HFF-Myc (cell line): Measurements from ENCODE around the gene CDC42EP4.

ENCODE experiments used
- DNase-seq: peaks from one replicate; pipeline ENCODE4 v3.0.0-alpha.2; 2011; ENCODE audit warnings: low read depth; ENCODE audit errors: extremely low read depth
- H3K4me3 ChIP-seq: replicated peaks from 2 replicates; pipeline ENCODE4 v1.5.1; 2011; ENCODE audit warnings: low read depth, mild to moderate bottlenecking, control low read depth, low read length
- TF ChIP-seq, protein P1 (sequence below): IDR thresholded peaks from 2 replicates; pipeline ENCODE4 v1.5.1; 2012; ENCODE audit warnings: mild to moderate bottlenecking, low read depth, low read length, control low read depth; ENCODE audit errors: missing control alignments

The CDC42EP4 gene

GRCh38 chr17:73320601-73321264 lies 8.9 kb upstream of the CDC42EP4 start:
- H3K4me3 ChIP-seq = no peak overlapping the region
- TF ChIP-seq, protein P1, sequence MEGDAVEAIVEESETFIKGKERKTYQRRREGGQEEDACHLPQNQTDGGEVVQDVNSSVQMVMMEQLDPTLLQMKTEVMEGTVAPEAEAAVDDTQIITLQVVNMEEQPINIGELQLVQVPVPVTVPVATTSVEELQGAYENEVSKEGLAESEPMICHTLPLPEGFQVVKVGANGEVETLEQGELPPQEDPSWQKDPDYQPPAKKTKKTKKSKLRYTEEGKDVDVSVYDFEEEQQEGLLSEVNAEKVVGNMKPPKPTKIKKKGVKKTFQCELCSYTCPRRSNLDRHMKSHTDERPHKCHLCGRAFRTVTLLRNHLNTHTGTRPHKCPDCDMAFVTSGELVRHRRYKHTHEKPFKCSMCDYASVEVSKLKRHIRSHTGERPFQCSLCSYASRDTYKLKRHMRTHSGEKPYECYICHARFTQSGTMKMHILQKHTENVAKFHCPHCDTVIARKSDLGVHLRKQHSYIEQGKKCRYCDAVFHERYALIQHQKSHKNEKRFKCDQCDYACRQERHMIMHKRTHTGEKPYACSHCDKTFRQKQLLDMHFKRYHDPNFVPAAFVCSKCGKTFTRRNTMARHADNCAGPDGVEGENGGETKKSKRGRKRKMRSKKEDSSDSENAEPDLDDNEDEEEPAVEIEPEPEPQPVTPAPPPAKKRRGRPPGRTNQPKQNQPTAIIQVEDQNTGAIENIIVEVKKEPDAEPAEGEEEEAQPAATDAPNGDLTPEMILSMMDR = no peak
- no peak for DNase-seq

- no peak for DNase-seq
- H3K4me3 ChIP-seq = no peak overlapping the region
- TF ChIP-seq, protein P1 = no peak
Observed at GRCh38 chr17:73319766-73320165, 8.0 kb upstream of the CDC42EP4 start.

DNA sequence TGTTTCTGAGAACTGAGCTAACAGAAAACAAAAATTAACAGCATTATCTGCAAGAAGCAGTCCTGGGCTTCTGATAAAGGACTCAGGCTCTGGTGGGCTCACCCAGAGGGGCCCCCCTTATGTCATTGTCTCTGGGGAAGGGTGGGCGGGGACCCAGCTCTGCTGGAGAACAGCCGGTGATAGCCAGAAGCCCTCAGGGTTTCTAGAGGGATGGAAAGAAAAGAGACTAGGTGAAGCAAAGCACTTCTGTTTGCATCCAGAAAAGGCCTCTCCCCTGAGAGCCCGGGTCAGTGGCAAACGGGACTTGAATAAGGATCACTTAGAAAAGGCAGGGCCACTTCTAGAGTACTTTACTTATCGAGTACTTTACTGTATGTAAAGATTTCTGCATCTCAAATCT lies 7.0 kb upstream of the CDC42EP4 start:
- TF ChIP-seq, protein P1 = no peak
- DNase-seq = no peak
- H3K4me3 ChIP-seq = no peak overlapping the region

DNA sequence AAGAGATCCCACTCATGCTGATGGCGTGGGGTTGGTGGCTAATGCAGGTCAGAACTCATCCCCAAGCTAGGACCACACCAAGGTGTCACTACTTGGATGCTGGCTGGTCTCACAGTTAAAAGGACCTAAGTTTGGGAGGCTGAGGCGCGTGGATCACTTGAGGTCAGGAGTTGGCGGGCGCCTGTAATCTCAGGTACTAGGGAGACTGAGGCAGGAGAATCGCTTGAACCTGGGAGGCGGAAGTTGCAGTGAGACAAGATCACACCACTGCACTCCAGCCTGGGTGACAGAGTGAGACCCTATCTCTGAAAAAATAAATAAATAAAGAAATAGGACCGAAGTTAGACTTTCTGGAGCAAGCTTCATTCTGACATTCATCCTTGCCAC lies 6.6 kb upstream of the CDC42EP4 start:
- TF ChIP-seq, protein P1 = no peak
- H3K4me3 ChIP-seq = no peak overlapping the region
- DNase-seq = no peak

DNA sequence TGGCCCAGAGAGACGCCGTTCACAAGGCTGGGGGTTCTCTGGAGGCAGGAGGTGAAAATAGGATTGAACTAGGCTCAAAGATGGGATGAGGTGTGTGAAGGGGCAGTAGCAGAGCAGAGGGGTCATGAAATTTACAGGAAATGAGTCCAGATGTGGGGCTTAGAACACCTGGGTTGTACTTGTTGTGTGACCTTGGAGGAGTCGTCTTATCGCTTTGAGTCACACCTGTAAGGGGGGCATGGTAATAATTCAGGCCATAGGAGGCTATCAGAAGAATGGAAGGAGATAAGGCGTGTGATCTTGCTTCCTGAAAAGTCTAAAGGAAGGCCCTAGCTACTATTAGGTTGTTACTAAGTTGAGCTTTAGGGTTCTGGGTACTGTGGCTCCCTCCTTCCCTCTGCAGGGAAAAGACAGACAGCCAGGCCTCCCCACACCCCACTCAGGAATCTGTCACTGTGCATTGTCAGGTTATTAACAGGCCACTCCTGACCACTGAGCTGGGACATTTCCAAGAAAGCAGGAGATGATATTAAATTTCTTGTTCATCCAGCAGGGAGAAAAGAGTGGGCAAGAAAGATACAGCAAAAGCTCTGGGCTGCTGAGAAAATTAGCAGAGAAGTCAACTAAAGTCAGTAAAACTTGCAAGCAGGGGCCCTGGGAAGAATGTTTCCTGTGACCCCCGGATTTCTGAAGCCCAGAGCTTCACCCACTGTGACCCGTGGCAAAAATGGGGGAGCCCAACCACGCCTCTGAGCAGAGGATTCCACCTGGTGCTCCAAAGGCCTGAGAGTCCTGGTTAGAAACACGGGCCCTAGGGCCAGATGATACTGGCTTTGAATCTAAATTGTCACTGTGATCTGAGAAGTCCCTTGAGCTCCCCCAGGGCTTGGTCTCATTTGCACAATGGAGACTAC lies 6.0 kb upstream of the CDC42EP4 start:
- no peak overlapping the region for H3K4me3 ChIP-seq
- DNase-seq = no peak
- TF ChIP-seq, protein P1 = no peak

DNA sequence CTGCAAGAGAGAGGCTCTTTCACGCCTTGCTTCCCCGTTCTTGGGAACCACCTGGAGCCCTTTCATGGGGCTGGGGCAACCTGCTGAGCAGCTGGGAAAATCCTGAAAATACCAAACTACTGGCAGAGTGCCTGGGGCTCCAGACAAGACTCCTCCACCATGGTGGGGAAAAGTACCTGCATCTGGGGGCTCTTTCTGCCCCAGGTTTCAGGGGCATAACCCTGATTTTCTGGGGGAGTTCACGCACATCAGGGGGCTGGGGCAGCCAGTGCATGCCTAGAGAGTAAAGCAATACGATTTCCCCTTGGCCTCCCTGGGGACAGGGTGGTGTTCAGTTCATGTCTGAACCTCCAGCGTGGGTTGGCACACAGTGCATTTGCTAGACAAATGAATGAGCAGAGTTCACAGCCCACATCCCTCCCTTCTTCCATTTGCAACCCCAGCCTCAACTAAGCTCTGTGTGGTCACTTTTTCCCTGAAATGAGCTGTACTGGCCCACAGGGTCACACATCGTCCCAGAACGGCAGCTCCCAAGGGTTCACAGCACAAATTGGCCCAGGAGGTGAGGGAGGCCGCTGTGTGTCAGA lies 5.2 kb upstream of the CDC42EP4 start:
- no peak overlapping the region for H3K4me3 ChIP-seq
- DNase-seq = no peak
- TF ChIP-seq, protein P1 = no peak
